T-helper 22 cell (primary cell): ENCODE measurements around the gene POLA1.
"Not testable (repeated sequence)": the region's sequence is repeated elsewhere in the genome, so short reads cannot be mapped to it uniquely, and the experiment has no call there.

ENCODE experiments used
- DNase-seq: peaks from one replicate; pipeline ENCODE4 v3.0.0-alpha.2; 2020; ENCODE audit warnings: low read depth

Gene POLA1

DNA sequence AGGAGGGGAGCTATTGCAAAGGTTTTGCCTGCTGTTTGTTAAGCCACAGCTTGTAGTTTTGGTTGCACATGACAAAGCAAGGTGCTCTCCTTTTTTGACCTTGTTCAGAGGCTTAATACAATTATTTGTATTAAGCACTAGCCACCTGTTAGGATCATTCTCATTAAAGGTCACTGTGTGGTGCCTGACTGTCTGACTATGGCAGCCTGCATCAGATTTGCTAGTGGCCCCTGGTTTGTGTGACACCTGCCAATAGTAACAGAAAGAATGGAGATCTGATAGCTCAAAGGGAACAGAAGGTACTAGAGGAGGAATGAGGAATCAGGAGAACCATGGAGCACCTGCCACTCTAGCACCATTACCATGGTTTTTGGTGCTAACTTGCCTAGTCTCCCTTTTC lies 102.5 kb downstream of the POLA1 start:
- no peak for DNase-seq

DNA sequence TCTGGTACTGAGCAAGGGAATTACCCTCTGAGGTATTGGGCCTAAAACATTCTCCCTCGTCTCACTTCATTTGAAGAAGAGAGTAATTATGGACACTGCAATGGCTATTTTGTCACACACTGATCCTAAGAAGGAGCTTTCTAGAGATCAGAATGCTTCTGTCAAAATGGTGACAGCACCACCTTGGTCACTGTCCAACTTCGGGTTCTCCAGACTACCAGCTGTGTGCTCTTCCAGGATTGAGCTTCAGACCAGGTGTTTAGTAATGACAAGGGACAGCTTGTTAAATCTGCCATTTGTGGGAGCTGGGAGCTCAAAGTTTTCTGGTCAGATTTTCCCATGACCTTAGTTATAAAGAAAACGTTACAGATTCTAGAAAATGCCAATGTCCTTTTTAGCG lies 105.4 kb downstream of the POLA1 start:
- no peak for DNase-seq

DNA sequence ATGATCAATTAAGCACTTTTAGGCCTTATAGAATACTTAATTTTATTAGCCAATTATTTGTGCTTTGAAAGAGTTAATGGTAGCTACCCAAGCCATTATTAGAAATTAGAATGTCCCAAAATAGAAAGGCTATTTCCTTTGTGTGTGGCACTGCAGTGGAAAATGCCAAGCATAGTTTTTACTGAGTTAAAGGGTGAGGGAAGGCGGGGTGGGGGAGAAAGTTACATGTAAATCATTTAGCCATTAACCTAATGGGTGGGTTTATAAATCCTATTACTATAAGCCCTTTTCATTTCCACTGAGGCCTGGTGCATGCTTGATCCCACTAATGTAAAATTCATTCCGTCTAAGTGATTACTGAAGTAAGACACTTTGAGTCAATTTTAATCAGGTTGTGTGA lies 105.8 kb downstream of the POLA1 start:
- DNase-seq, result no peak

DNA sequence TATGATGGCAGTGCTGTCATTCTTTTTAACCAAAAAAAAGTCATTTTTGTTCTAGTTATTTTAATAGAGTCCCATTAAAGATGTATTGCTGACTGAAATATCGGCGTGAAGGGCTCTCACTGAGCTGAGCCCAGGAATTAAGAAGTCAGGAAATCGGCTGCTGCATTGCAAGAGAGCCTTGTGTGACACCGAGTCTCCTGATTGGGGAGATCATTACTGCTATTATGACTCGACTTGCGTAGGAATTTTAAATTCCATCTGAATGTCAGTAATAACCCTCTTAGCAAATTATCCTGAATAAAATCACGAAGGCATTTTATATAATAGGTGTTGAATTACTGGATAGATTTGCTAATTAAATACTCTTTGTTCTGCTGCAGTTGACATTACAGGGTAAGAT lies 111.5 kb downstream of the POLA1 start:
- no peak for DNase-seq

DNA sequence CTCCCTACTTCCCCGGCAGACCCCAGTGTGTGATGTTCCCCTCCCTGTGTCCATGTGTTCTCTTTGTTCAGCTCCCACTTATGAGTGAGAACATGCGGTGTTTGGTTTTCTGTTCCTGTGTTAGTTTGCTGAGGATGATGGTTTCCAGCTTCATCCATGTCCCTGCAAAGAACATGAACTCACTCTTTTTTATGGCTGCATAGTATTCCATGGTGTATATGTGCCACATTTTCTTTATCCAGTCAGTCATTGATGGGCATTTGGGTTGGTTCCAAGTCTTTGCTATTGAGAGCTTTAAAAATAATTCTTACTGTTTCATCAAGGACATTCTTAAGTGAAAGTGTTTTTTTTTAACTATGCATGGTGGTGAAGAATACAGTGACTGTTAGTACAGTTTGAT lies 126.1 kb downstream of the POLA1 start:
- DNase-seq, result not testable (repeated sequence)

DNA sequence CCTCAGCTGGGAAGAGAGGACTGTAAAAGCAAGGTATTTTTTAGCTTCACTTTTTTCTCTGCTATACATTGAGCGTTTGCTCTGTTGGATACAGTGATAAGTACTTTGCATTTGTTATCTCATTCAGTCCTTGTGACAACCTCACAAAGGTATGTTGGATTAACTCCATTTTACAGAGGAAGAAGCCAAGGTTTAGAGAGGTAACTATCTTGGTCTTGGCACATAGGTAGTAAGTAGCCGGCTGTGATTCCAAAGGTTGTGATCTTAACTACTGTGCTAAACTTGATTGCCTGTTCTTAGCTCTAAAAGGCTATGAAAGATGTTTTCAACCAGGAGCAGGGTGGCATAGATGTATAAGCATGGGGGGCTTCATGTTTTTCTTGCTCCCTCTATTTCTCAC lies 134.4 kb downstream of the POLA1 start:
- DNase-seq, result no peak

DNA sequence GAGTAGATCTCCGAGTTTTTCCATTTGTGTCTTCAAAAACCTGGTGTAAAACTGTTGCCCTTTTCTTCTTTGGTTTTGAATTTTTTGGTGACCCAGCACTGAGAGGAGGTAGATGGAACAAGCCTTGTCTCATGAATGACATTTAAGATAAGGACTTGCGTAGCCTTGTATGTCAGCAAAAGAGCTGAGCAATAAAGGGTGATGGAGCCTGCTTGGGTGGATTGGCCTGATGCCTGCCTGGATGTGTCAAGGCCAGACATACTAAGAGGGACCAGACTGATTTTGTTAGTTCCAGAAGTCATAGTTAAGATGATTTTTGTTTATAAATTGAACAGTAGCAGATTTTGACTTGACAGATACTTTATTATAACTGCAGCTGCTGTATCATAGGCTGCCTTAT lies 134.9 kb downstream of the POLA1 start:
- no peak for DNase-seq

DNA sequence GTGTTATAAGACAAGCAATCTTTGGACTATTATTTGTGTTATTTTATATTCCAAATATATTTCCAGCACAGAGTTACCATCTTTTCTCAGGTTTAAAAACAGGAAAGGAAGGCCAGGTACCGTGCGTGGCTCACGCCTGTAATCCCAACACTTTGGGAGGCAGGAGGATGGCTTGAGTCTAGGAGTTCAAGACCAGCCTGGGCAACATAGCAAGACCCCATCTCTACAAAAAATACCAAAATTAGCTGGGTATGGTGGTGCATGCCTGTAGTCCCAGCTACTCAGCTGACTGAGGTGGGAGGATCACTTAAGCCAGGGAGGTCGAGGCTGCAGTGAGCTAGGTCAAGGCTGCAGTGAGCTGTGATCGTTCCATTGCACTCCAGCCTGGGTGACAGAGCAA lies 140.0 kb downstream of the POLA1 start:
- DNase-seq, result no peak

DNA sequence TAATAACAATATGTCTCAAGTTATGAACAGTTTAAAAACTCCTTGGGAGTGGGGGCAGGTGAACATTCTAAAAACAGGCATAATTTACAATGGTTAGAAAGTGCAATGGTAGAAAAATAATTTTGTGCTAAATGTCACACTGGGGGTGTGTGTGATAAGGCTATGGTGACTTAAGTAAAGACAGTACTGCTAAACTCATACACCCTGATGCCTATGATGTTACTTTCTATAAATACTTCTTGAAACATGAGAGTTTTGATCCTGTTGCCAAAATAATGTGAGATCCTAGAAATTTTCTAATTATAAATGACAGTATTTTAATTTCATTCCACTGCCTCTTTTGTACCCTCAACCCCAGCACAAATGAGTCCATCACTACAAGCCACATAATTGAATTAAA lies 144.2 kb downstream of the POLA1 start:
- no peak for DNase-seq

DNA sequence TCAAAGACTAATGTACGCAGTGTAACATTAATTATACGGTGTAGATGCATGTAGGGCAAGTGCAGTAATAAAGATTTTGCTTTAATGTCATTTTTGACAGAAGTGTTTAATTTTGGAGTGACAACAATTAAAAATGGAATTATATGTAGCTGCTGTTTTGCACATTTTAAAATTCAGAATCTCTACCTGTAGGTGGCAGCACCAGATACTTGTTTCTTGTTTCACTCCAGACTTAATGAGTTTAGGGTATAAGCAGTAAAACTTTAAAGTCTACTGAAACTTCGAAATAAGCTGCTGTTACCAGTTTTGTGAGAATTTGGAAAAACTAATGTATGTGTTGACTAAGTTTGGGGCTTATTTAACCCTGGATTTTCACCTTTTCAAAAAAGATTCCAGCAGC lies 144.9 kb downstream of the POLA1 start:
- DNase-seq, result no peak

DNA sequence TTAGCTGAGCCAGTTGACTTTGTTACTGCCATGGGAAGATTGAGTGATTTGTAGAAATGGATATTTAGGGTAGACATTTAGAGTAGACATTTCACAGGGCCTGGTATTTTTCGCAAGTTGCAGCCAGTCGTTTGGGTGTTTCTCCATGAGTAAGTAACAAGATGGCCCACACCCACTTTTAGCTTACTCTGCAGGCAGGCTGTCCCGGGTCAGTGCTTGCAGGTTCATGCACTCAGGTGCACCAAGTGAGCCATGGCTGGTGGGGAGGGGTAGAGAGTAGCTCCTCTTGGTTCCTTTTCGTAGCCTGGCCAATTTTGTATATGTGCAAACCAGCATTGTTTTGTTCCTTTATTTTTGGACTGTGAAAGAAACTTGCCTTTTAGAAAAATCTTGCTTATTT lies 145.6 kb downstream of the POLA1 start:
- no peak for DNase-seq

DNA sequence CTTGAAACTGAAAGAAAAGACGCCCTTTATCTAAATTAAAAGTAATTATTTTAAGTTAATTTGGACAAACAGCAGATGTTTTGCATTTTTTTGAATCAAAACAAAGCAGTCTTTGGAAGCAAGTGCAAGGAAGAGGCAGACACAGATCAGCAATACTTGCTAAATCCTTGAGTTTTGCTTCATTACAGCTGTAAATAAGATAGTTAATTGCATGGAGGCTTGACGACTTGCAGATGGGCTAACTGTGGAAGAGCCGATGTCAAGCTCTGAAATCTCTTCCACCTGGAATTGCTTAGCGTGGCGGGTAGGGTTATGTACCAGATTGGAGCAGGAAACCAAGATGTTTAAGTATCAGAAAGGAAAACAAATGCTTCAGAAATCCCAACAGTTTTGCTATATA lies 148.8 kb downstream of the POLA1 start:
- DNase-seq, result no peak

DNA sequence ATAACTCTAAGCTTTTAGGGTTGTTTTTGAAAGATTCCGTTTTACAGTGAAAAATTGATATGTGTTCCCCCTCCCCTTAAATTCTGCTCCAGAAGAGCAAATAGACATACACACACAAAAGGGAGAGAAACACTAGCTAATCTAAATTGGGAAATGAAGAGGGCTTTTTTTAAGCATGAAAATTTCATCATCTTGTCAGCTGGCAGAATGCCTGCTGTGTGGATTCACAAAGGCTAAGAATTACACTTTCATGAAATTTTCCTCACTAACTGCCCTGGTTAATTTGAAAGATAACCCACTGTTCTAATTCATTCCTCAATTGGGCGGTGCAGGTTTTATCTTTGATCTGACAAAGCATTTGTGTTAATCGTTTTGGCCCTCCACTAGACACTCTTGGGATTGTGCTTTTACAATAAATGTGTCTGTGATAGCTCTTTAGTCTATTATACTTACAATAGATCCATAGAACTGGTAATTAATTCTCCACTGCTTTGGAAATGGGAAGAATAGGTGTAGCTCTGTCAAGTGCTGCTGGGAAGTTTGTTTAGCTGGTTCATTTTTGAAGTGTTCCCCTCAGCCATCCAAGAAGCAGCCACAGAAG lies 152.9 kb downstream of the POLA1 start:
- DNase-seq, result no peak

DNA sequence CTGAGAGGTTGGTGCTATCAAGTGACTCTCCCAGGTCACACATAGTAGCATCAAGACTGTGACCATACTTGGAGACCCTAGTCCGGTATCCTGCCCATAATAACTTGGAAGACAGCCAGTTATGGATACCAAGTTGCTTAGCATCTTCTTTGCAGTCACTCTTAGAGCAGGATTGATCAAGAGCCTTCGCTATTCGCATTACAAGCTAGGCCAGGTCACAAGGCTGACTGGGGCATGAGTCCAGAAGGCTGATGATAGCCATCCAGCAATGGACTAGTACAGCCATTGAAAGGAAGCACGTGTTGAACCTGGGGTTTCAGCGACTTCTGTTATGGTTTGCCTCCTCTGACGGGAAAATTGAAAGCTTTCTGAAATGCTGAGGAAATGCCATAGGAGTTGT lies 157.6 kb downstream of the POLA1 start:
- no peak for DNase-seq

DNA sequence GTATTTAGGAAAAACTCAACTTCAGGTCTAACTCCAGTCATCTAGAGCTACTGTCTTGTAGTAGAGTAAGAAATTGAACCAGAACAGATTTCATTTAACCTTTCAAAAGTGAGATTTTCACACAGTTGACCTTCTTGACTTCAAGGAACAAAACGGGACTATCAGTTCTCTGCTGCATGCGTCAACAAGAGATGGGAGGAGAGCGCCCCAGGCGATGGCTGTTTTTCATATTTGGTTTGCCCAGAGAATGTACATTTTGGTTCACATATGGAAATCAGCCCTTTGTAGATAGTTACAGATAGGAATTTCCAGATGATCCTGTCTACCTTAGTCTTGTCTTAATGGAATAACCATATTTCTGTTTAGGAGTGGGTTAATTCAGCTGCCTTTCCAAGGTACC lies 158.1 kb downstream of the POLA1 start:
- no peak for DNase-seq

DNA sequence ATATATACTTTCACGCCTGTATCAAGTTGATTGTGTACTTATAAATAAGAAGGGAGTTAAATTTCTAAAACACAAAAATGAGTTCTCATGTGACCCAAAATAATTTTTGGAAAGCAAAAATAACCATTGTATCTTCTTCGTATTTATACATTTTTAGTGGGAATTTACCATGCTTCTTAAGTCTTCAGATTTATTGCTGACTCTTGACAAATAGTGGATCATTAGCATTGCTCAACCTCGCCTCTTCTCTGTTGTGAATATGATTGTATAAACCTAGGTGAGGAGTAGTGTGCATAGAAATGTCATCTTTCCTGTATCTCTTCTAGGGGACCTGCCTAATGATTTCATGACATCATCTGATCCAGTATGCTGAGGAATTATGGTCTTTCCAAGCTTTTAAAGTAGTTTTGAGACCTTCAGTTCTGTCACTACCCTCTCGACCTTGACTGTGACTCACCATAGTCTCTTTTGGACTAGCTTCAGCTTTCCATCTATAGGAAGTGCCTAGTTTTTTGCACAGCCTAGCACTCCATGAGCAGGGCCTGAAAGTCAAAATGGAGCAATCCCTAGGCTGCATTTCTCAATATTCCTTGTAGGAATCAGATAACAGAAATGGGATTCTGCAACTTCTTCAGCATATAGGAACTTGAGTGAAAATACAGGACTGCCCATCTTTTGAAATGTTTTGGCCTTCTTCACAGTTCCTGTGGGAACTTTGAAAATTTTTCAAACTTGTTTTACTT lies 164.5 kb downstream of the POLA1 start:
- DNase-seq, result no peak

DNA sequence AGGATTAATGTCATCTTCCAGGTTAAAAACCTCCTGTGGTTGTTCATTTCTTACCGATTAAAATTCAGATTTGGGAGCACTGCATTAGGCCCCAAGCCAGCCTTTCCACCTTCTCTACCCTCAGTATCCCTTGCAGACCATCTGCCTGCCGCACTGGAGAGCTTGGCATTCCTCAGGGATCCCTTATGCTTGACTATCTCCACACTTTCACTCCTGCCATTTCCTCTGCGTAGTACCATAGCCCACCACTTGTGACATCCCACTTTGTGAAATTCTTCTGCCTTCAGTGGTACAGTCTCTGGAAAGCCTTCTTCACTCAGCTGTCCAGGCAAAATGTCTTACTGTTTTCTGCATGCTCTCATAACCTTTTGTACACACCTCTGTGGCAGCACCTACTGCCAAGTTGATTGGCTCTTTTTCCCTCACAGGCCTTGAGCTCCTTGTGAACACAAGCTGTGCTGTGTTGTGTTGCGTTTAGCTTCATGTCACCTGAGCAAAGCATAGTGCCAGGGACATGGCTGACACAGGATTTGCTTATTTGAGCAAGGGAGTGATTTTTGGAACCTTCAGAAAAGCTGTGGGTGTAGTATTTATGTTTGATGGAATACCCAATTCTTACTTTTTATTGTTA lies 165.6 kb downstream of the POLA1 start:
- no peak for DNase-seq

DNA sequence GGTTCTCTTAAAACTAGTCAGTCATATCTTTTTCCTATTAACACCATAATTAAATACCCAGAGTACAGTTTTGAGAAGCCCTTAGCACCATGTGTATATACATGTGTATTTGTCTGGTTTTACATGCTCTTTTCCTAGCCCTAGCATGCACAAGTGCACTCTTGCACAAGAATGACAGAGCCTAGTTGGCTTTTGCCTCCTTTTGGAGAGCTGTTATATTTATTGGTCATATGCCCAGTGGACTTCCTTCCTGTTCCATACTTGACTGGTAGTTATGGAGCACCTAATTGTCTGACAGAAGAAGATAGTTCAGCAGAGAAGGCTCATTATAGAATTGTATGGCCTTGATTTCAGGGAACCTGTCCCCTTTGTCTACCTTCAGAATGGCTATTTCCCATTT lies 166.4 kb downstream of the POLA1 start:
- no peak for DNase-seq

DNA sequence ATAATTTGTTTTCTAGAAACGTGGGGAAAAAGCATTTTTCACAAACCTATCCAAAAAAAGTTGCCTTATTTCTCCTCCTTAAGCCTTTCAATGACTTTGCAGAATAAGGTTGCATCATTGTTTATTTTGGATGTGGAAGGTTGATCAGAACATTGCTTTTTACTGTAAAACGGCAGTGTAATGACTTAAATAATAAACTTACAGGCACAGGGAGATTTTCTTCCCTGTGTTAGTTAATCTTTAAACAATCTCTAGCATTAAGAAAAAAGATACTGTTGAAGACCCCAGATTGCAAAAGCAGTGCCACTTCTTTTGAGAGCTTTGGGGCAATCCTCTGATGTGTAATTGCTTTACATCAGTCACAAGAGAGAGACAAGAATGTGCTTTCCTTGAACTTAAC lies 168.6 kb downstream of the POLA1 start:
- DNase-seq, result no peak

DNA sequence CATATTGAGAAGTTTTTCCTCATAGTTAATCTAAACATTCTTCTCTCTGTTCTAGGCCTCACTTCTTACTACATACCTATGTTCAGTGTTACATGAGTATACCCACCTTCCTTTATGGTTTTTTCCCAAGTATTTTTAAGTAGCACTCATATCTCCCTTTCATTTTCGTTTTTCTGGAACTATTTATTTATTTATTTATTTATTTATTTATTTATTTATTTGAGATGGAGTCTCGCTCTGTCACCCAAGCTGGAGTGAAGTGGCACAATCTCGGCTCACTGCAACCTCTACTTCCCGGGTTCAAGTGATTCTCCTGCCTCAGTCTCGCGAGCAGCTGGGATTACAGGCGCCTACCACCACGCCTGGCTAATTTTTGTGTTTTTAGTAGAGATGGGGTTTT lies 170.1 kb downstream of the POLA1 start:
- DNase-seq, result not testable (repeated sequence)

DNA sequence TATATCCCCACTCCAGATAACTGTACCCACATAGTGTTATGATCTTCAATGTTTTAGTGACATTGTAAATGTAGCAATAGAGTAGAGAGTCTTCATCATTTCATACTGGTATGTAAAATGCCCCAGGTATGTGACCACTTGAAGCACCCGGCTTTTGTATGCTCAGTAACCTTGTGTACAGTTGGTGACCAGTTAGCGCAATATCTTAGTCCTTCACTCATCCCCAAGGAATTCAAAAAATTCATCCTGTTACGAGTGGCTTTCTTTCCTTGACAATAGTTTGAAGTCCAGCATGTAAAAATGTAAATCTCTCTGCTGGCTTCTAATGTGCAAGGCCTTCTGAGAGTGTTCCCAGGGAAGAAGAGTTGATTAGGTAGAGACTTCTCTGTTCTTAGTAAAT lies 176.4 kb downstream of the POLA1 start:
- DNase-seq, result no peak

DNA sequence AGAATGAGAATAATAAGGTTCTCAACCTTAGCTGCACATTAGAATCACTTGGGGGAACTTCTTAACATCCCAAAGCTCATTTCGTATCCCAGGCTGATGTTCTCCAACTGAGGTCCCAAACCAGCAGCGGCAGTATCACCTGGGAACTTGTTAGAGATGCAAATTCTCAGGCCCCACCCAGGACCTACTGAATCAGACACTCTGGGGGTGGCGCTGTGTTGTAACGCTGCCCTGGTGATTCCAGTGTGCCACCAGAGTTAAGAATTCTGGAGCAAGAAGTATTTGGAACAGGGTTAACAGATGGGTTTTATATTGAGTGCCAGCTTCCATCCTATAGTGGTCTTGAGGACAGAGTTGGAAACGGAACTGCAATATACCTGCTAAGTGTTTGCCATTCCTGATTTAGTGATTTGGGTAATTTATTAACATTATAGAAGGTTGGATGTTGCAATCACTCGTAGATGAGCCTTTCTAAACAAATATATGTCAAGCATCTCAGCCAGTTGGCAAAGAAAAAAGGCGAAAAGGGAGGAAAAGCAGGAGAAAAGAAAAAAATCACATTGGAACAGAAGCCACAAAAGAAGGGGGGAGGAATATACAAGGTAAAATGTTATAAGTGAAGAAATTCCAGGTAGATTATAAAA lies 181.0 kb downstream of the POLA1 start:
- no peak for DNase-seq
